KBM-7 (cell line): ENCODE data around the gene PITX1.
"Not testable (repeated sequence)": the region's sequence is repeated elsewhere in the genome, so short reads cannot be mapped to it uniquely, and the experiment has no call there.

ENCODE experiments used
- DNase-seq: peaks from one replicate; pipeline ENCODE4 v3.0.0-alpha.2; 2015
- in situ Hi-C: fragments of 300-500 bp; cut with MboI; formaldehyde crosslinking; loops from 2 replicates; pipeline ENCODE4 v1.14.3; 2020; ENCODE audit warnings: low sequenced_read_pairs, low pct_unique_long_range_greater_than_20kb, mixed read lengths

PITX1 gene

DNA sequence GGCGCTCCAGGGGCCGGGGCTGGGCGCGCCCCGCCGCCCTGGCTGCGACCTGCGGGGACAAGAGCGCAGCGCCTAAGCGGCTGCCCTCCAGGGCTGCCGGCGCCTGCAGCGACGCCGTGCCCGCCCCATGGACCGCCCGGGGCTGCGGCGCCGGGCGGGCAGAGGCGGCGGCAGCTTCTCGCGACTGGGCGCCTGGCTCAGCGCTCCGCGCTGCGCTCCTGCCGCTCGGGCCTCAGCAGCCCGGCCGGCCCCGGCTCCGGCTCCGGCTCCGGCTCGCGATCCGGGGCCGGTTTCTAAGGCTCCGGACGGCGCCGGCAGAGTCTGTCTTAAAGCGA lies at the start of gene PITX1:
PITX1 (minus strand) TSS at position 328 of the 335 bp plus-strand sequence. CDS start 347 bp downstream, outside the sequence.
- DNase-seq, result peak; percentile 27
- in situ Hi-C loops, result no loop called here

- in situ Hi-C loops, DNase-seq: not testable (repeated sequence)
These were observed 49.3 kb upstream of the PITX1 start for GRCh38 chr5:135083334-135083733.

- DNase-seq, result no peak
- in situ Hi-C loops, result no loop called here
These were observed 47.2 kb upstream of the PITX1 start for GRCh38 chr5:135081240-135081639.

DNA sequence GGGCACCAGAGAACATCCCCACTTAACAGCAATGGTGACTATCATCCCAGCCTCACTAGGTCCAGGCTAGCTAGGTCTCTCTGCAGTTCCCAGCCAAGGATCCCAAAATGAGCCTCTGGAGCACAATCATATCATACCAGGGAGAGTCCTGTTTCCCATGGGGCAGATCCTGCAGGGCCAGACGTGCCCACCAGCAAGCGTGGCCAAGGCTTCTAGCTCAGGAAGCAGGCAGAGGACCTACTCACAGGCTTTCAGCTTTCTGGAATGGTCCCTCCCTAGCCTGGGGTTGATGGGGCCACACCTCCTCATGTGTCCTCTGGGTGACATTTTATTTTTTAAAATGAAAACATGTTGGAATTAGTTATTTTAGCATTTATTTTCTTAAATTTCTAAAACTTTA lies 45.7 kb upstream of the PITX1 start:
- in situ Hi-C loops, result no loop called here
- no peak for DNase-seq

DNA sequence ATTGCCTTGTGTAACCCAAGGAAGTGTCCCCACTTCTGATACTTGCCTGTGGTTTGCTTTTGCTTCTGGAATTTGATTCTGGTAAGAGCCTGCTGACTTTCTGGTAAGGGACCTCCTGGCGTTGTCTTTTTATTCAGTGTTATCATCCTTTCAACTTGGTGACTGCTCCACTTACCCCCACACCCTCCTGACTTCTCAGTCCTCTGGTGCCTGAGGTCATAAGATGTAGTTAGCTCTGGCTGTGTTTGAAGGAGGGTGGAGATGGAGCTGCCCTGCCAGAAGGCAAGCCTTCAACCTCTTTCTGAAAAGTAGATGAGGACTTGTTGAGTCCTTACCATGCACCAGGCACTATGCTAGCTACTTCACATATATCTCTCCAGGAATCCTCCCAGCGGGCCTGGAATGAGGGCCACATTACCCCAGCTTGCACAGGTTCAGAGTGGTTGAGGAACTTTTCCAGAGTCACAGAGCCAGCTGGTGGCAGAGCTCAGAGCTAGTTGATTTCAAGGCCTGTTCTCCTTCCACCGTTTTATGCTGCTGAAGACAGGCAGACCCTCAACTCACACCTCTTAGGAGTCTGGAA lies 45.2 kb upstream of the PITX1 start:
- in situ Hi-C loops, result no loop called here
- DNase-seq, result no peak

GRCh38 chr5:135076801-135077200 lies 42.8 kb upstream of the PITX1 start:
- in situ Hi-C loops, result no loop called here

DNA sequence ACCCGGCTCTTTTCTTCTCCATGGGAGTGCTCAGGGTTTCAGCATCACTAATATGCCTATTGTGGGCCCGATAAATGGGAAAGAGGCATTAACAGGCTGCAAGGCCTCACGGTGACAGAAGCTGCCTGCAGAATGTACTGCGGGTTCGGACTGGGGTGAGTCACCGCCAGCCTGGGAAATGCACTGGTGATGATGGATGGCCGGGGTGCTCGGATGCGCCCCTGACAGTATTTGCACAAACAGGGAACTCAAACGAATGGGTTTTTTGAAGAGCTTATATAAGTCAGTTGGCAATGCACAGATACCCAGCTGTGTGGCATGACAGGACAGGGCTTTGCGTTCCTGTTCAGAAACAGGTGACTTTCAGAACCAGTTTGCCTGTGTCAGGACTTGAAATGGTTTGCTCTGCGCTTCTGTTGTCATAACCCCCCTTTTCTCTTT lies 42.0 kb upstream of the PITX1 start:
- in situ Hi-C loops, result no loop called here
- no peak for DNase-seq

More at GRCh38 chr5:135076801-135077200, 42.8 kb upstream of the PITX1 start:
- DNase-seq, result no peak

- DNase-seq, result no peak
- in situ Hi-C loops, result no loop called here
These were observed 41.6 kb upstream of the PITX1 start for GRCh38 chr5:135075621-135076020.

DNA sequence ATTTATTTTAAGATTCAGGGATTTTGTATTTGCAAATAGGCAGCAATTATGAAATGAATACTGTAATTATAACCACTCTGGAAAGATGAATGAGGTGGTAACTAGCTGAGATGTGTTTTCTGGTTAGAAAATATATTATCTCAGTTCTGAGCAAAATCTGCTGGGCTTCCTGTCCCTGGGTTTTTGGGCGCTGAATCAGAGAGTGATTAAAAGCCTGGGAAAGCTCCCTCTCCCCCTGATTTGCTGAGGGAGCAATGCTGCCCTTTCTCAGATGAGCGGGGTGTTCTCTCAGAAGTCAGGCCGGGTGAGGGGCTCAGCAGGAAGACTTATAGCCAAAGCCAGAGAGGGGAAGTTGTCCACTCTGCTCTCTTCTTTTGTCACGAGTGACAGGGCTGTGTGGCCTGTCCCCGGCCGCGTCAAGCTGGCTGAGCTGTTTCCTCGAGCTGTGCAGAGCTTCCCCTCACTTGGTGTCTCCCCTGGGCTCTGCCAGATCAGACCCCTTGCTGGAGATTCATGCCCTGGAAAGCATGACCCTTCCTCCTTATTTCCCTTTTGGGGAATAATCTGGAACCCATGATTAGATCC lies 39.8 kb upstream of the PITX1 start:
- no peak for DNase-seq
- in situ Hi-C loops, result no loop called here

- no peak for DNase-seq
- in situ Hi-C loops, result no loop called here
These were observed 38.6 kb upstream of the PITX1 start for GRCh38 chr5:135072387-135073281.

DNA sequence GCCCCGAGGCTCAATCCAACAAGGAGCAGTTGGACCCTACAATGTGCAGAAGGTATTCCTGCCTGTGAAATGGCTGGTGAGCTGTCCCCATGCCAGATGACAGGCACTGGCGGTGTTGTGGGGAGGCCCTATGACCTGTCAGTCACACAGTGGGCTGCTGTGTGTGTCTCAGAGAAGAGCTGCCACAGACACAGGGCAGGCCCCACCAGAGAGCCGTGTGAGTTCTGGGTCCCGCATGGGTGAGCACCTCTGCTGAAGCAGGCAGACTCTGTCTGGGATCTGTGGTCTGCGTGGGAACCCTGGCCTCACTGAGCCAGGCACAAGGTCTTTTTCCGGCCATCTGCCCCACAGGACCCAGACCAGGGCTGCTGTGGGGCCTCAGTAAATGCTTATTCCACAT lies 37.3 kb upstream of the PITX1 start:
- no peak for DNase-seq
- in situ Hi-C loops, result no loop called here

- in situ Hi-C loops, result no loop called here
These were observed 36.0 kb upstream of the PITX1 start for GRCh38 chr5:135069895-135070657.

GRCh38 chr5:135069016-135069770 lies 35.2 kb upstream of the PITX1 start:
- in situ Hi-C loops, result no loop called here
- no peak for DNase-seq

More at GRCh38 chr5:135069895-135070657, 36.0 kb upstream of the PITX1 start:
- DNase-seq, result peak; percentile 28

- DNase-seq, result no peak
- in situ Hi-C loops, result no loop called here
These were observed 33.6 kb upstream of the PITX1 start for GRCh38 chr5:135067587-135067986.

- in situ Hi-C loops, result no loop called here
- DNase-seq, result no peak
These were observed 32.8 kb upstream of the PITX1 start for GRCh38 chr5:135066781-135067180.

DNA sequence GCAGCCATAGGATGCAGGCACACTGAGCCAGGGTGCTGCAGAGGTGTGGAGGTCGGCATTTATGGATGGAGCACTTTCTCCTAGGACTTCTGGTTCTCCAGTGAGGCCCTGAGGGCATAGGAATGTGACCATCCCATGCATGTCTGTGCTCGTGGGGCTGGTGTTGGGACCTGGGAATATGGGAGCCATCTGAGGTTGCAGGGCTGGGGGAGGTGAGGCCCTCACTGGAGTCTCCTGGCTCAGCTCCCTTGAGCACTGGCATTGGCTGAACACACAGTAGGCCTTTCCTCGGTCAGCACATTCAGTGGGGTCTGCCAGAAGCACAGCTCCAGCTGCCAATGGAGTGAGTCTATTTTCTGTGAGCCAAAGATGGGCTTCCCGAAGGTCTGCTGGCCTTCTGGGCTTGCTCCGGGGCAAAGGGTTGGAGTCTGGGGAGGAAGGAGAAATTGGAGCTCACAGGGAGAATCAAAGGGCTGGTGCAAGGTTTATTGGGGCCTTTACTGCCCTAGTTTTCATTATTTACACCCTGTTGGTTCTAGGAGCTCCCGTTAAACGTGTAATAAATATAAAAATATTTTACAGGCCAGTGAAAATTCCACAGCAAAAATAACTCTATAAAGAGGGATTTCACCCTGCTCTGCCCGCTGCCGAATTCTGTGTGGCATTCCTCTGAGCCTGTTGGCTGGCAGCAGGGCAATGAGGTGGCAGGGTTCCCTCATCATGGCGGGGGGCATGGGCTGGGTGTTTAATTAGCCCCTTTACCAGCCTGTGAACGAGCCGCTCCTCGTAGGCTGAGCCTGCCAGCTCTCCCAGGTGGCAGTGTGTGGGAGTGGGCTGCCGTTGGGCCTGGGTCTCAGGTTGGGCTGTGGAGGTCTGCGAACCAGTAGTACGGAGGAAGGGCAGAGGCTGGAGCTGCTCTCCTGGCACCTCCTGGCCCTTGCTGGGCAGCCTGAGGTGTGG lies 31.6 kb upstream of the PITX1 start:
- in situ Hi-C loops, result no loop called here

GRCh38 chr5:135064235-135064570 lies 30.2 kb upstream of the PITX1 start:
- DNase-seq, result no peak
- in situ Hi-C loops, result no loop called here

More for the DNA sequence above, 31.6 kb upstream of the PITX1 start:
- DNase-seq, result no peak
